ENCODE results near the gene ARL4D.

DNA sequence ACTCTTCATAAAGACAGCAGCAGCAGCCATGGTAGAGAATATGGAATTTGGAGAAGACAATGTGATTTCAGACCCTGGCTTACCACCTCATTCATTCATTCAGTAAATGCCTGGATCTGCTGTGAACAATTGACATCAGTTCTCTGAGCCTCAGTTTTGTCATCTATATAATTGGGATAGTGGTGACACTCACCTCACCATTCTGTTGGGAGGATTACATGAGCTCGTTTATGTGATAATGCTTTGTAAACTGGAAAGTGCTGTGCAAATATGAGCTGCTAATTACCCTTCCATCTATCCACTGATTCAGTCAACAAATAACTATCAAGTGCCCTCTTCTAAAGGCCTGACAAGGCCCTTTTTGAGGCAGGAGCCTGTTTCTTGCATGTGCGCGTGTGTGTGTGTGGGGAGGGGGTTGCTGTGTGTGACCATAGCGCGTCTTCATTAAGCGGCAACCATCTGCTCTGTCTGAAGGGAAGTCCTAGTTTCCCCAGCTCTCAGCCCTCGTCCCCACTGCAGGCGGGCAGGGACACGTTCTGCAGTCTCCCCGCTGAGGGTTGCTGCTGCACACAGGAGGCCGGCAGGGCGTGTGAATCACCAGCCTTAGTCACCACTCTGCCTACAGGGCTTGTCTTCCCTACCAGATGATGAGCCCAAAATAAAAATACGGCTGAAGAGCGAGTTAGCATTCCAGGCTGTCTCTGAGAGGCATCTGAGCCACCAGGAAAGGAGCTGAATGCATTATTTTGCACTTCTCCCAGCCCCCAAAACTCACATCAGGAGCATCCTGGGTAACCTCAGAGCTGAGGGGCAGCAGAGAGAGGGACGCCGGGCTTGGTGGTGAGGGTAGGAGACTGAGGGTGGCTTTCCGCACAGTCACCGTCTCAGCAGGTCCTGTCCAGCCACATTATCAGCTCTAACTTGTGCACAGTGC is 19.9 kb downstream of the ARL4D start:
- TF ChIP-seq EZH2 (IDR thresholded peaks at IDR 0.05; ENCODE audit: insufficient read depth, poor library complexity, severe bottlenecking) (no peak), EZH2phosphoT487 (IDR thresholded peaks at IDR 0.05; ENCODE audit: insufficient read depth, low read depth) (no peak)
